D721Med (cell line): ENCODE results near the gene RASIP1.
"Not testable (repeated sequence)": the region's sequence is repeated elsewhere in the genome, so short reads cannot be mapped to it uniquely, and the experiment has no call there.

Experiments
- DNase-seq: peaks from one replicate; pipeline ENCODE4 v3.0.0; 2011; ENCODE audit warnings: low spot score; ENCODE audit not compliant: insufficient read length
- FAIRE-seq: peaks from 2 replicates; lab custom pipeline; 2011; peaks lifted over from hg19 to GRCh38; lab: Jason Lieb, UNC
- TF ChIP-seq, protein P1 (sequence below): IDR thresholded peaks from 2 replicates; pipeline ENCODE4 v1.5.1; 2012; ENCODE audit warnings: mild to moderate bottlenecking, control low read depth; ENCODE audit not compliant: insufficient read depth; ENCODE audit errors: missing control alignments

Gene RASIP1, protein sequence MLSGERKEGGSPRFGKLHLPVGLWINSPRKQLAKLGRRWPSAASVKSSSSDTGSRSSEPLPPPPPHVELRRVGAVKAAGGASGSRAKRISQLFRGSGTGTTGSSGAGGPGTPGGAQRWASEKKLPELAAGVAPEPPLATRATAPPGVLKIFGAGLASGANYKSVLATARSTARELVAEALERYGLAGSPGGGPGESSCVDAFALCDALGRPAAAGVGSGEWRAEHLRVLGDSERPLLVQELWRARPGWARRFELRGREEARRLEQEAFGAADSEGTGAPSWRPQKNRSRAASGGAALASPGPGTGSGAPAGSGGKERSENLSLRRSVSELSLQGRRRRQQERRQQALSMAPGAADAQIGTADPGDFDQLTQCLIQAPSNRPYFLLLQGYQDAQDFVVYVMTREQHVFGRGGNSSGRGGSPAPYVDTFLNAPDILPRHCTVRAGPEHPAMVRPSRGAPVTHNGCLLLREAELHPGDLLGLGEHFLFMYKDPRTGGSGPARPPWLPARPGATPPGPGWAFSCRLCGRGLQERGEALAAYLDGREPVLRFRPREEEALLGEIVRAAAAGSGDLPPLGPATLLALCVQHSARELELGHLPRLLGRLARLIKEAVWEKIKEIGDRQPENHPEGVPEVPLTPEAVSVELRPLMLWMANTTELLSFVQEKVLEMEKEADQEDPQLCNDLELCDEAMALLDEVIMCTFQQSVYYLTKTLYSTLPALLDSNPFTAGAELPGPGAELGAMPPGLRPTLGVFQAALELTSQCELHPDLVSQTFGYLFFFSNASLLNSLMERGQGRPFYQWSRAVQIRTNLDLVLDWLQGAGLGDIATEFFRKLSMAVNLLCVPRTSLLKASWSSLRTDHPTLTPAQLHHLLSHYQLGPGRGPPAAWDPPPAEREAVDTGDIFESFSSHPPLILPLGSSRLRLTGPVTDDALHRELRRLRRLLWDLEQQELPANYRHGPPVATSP

GRCh38 chr19:48740164-48740972 is at the start of gene RASIP1:
TSS of gene RASIP1 (minus strand) at chr19:48740610. CDS start at chr19:48740282, 328 bp downstream.
- DNase-seq (no peak), FAIRE-seq (no peak)
- TF ChIP-seq, protein P1, sequence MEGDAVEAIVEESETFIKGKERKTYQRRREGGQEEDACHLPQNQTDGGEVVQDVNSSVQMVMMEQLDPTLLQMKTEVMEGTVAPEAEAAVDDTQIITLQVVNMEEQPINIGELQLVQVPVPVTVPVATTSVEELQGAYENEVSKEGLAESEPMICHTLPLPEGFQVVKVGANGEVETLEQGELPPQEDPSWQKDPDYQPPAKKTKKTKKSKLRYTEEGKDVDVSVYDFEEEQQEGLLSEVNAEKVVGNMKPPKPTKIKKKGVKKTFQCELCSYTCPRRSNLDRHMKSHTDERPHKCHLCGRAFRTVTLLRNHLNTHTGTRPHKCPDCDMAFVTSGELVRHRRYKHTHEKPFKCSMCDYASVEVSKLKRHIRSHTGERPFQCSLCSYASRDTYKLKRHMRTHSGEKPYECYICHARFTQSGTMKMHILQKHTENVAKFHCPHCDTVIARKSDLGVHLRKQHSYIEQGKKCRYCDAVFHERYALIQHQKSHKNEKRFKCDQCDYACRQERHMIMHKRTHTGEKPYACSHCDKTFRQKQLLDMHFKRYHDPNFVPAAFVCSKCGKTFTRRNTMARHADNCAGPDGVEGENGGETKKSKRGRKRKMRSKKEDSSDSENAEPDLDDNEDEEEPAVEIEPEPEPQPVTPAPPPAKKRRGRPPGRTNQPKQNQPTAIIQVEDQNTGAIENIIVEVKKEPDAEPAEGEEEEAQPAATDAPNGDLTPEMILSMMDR = no peak

- not testable (repeated sequence) for FAIRE-seq, DNase-seq
These were observed 46.9 kb upstream of the RASIP1 start for GRCh38 chr19:48787331-48787730.

- not testable (repeated sequence) for DNase-seq, FAIRE-seq
These were observed 46.0 kb upstream of the RASIP1 start for GRCh38 chr19:48786422-48786821.

GRCh38 chr19:48784527-48784926 is 44.1 kb upstream of the RASIP1 start:
- FAIRE-seq (no peak), DNase-seq (no peak)
- TF ChIP-seq, protein P1 = no peak

DNA sequence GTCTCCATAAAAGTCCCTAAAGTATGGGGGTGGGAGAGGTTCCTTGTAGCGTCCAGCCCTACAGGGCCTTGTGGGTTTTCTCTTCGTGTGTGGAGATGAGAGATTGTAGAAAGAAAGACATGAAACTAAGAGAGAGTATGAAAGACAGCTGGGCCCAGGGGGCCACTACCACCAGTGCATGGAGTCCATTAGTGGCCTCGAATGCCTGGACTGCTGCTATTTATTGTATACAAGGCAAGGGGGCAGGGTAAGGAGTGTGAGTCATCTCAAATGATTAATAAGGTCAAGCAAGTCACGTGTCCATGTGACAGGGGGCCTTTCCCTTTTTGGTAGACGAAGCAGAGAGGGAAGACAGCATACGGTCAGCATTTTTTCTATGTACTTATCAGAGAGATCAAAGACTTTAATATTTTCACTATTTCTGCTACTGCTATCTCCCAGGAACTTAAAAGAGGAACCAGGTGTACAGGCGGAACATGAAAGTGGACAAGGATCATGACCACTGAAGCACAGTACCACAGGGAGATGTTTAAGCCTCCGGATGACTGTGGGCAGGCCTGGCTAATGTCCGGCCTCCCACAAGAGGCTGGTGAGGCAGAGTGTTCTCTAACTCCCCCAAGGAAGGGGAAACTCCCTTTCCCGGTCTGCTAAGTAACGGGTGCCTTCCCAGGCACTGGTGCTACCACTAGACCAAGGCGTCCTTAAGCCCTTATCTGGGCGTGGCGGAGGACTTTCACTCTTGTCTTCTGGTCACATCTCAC is 40.4 kb upstream of the RASIP1 start:
- FAIRE-seq = no peak
- no peak for DNase-seq
- TF ChIP-seq, protein P1 = no peak

DNA sequence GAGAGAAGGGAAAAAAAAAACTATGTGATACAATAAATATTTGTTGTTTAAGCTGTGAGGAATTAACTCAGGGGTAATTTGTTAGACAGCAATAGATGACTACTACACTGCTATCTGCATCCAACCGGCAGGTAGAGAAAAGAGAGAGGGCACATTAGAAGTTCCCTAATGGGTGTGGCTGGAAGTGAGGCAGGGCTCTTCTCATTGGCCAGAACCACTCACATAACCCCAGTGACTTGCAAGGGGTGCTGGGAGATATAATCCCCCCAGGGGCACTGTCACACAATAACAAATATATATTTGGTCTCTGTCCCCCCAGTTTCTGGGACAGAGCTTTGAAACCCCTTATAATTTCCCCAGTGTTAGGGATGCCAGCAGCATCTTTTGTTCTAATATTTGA is 39.2 kb upstream of the RASIP1 start:
- DNase-seq = no peak
- FAIRE-seq = no peak
- TF ChIP-seq, protein P1 = no peak

DNA sequence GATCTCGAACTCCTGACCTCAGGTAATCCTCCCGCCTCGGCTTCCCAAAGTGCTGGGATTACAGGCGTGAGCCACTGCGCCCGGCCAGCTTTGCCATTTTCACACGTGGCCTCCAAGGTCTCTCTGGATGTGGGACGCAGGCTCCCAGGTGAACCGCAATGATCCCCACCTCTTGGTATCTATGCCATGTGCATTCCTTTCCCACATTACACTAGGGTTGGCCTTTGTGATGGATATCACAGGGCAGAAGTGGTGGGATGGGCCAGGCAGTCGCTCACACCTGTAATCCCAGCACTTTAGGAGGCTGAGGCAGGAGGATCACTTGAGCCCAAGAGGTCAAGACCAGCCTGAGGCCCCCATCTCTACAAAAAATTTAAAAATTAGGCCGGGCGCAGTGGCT is 37.3 kb upstream of the RASIP1 start:
- DNase-seq (no peak), FAIRE-seq (no peak)
- TF ChIP-seq, protein P1 = no peak
